G401.6 (cell line): ENCODE results near the gene PMAIP1.
"Not testable (repeated sequence)": the region's sequence is repeated elsewhere in the genome, so short reads cannot be mapped to it uniquely, and the experiment has no call there.

Source experiments
- FAIRE-seq: peaks from 2 replicates; lab custom pipeline; 2012; peaks lifted over from hg19 to GRCh38; lab: Jason Lieb, UNC

Gene PMAIP1

GRCh38 chr18:59885579-59886163 is 14.1 kb upstream of the PMAIP1 start:
- FAIRE-seq: no peak

GRCh38 chr18:59886399-59886798 is 13.4 kb upstream of the PMAIP1 start:
- not testable (repeated sequence) for FAIRE-seq

- FAIRE-seq: no peak
Measured at GRCh38 chr18:59892123-59892522, 7.7 kb upstream of the PMAIP1 start.

- FAIRE-seq: no peak
Measured at GRCh38 chr18:59893971-59894370, 5.8 kb upstream of the PMAIP1 start.

GRCh38 chr18:59897321-59897954 is 2.4 kb upstream of the PMAIP1 start:
- FAIRE-seq: no peak

GRCh38 chr18:59898093-59898492 is 1.7 kb upstream of the PMAIP1 start:
- no peak for FAIRE-seq

GRCh38 chr18:59898609-59899297 is 1.0 kb upstream of the PMAIP1 start:
- no peak for FAIRE-seq

- no peak for FAIRE-seq
Measured at GRCh38 chr18:59900222-59901128, 679 bp downstream of the PMAIP1 start.

GRCh38 chr18:59902131-59902992 is 2.6 kb downstream of the PMAIP1 start:
- no peak for FAIRE-seq

- FAIRE-seq: no peak
Measured at GRCh38 chr18:59902993-59903610, 3.3 kb downstream of the PMAIP1 start.

GRCh38 chr18:59904011-59904601 is 4.3 kb downstream of the PMAIP1 start:
- FAIRE-seq: no peak

- FAIRE-seq: no peak
Measured at GRCh38 chr18:59905686-59906091, 5.9 kb downstream of the PMAIP1 start.

- FAIRE-seq: no peak
Measured at GRCh38 chr18:59906203-59906602, 6.4 kb downstream of the PMAIP1 start.

GRCh38 chr18:59907172-59907571 is 7.4 kb downstream of the PMAIP1 start:
- no peak for FAIRE-seq

GRCh38 chr18:59907660-59908059 is 7.9 kb downstream of the PMAIP1 start:
- FAIRE-seq: no peak

GRCh38 chr18:59908799-59909198 is 9.0 kb downstream of the PMAIP1 start:
- no peak for FAIRE-seq

GRCh38 chr18:59909289-59910036 is 9.7 kb downstream of the PMAIP1 start:
- no peak for FAIRE-seq

GRCh38 chr18:59910967-59911366 is 11.2 kb downstream of the PMAIP1 start:
- no peak for FAIRE-seq

GRCh38 chr18:59911600-59911999 is 11.8 kb downstream of the PMAIP1 start:
- no peak for FAIRE-seq

GRCh38 chr18:59912007-59912550 is 12.3 kb downstream of the PMAIP1 start:
- FAIRE-seq: no peak
